ENCODE results near the gene BCS1L. TPM values are rescaled to one million over a fixed set of nuclear protein-coding genes. Genes with fewer than 3 reads are reported as not detected.

Gene BCS1L
- total RNA-seq, 6 experiments from 2014 or later: 32.9 to 43.5 (median 35.8) TPM

DNA sequence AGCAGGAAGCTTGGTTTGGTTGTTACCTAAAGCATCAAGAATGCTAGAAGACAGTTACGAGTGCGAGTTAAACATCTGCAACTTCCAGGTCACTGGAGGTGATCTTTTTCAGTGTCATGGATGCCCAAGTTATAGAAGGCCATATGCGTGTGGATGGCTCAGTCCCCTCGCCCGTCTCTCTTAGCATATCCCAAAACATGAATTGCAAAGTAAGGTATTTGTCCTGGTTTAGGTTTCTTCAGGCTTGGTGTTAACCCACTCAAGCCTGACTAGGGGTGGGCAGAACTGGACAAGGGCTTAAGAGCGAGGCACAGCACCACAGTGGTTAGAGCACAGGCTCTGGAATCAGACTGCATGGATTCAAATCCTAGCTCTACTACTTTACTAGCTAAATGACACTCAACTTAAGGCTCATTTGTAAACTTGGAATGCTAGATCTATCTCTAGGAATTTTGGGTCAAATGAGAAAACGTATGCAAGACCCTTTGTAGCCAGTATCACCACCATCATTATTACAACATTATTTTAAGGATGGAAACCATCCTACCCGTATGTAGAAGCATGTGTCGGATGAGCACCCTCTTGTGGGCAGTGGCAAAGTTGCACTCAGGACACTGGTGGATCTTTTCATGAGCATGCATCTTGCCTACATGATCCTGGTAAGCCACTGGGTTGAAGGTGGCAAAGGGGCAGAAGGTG lies 11.2 kb upstream of the BCS1L start:
- Mint-ChIP-seq H3K27ac (no peak overlapping the region; the same call in 1 of the 2 replicates), H3K4me3 (no peak overlapping the region)

DNA sequence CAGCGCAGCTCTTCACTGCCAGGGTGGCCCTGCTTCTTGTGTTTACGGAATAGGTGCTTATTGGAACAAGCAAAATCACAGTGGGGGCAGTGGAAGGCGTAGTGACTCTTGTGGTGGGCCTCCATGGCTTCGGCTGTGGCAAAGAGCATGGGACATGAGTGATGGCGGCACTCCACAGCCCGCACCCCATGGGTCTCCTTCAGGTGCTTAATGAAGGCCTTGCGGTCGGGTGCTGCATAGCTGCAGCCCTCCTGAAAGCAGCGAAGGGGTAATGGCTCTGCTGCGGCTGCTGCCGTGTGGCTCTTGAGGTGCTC lies 10.7 kb upstream of the BCS1L start:
- Mint-ChIP-seq H3K27me3 (ENCODE audit: insufficient read depth) (no peaks in the 10 kb centered on the region; the same call in 1 of the 2 replicates), H3K27ac (no peak overlapping the region)

More for the DNA sequence above, 11.2 kb upstream of the BCS1L start:
- peak; percentile 50 for DNase-seq
- peaks cover 22% of the 10 kb centered on the region for H3K36me3 Mint-ChIP-seq (ENCODE audit: low read depth)
- no peaks in the 10 kb centered on the region; the same call in 1 of the 2 replicates for H3K27me3 Mint-ChIP-seq (ENCODE audit: insufficient read depth)
- H3K9me3 Mint-ChIP-seq: no peaks in the 10 kb centered on the region
- peak; percentile 92 for TF ChIP-seq CTCF (IDR thresholded peaks at IDR 0.05)
- H3K4me1 Mint-ChIP-seq (ENCODE audit: low read depth): peaks cover 11% of the 10 kb centered on the region

DNA sequence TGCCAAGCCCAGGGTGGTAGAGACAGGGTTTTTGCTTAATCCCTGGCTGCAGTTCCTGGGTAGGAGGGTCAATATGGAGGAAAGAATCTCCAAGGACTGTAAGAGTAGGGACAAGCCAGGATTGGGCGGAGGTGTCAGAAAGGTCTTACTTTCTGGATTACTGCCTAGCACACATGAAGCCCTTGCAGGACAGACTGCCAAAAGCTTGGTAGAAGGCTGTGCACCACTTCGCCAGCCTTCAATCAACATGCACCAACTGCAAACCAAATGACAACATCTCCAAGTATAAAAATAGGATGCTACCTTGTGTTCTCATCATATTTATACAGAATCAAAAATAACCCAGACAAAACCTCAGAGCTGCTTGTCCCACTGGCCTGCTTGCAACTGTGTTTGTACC lies 3.7 kb upstream of the BCS1L start:
- Mint-ChIP-seq H3K36me3 (ENCODE audit: low read depth) (peaks cover 11% of the 10 kb centered on the region; the same call in 1 of the 2 replicates), H3K4me1 (ENCODE audit: low read depth) (peaks cover 28% of the 10 kb centered on the region), H3K9me3 (no peaks in the 10 kb centered on the region), H3K27ac (no peak overlapping the region), H3K4me3 (no peak overlapping the region), H3K27me3 (ENCODE audit: insufficient read depth) (peaks cover 2% of the 10 kb centered on the region; the same call in 1 of the 2 replicates)
- DNase-seq: no peak
- no peak for TF ChIP-seq CTCF (IDR thresholded peaks at IDR 0.05)

More for the DNA sequence above, 10.7 kb upstream of the BCS1L start:
- no peaks in the 10 kb centered on the region for H3K9me3 Mint-ChIP-seq
- peaks cover 11% of the 10 kb centered on the region for H3K4me1 Mint-ChIP-seq (ENCODE audit: low read depth)
- no peak for DNase-seq
- TF ChIP-seq CTCF (IDR thresholded peaks at IDR 0.05): peak; percentile 44; the same call in 1 of the 2 replicates
- H3K36me3 Mint-ChIP-seq (ENCODE audit: low read depth): peaks cover 22% of the 10 kb centered on the region
- H3K4me3 Mint-ChIP-seq: no peak overlapping the region

- peaks cover 17% of the 10 kb centered on the region for H3K36me3 Mint-ChIP-seq (ENCODE audit: low read depth)
- TF ChIP-seq CTCF (IDR thresholded peaks at IDR 0.05): peak; percentile 72
- H3K4me1 Mint-ChIP-seq (ENCODE audit: low read depth): peaks cover 28% of the 10 kb centered on the region
- H3K27me3 Mint-ChIP-seq (ENCODE audit: insufficient read depth): peaks cover 2% of the 10 kb centered on the region; the same call in 1 of the 2 replicates
- H3K4me3 Mint-ChIP-seq: peak overlapping the region; percentile 96
- peak; percentile 15 for DNase-seq
- no peaks in the 10 kb centered on the region for H3K9me3 Mint-ChIP-seq
- H3K27ac Mint-ChIP-seq: peak overlapping the region; percentile 67
Observed at GRCh38 chr2:218658671-218659257, 719 bp upstream of the BCS1L start.

DNA sequence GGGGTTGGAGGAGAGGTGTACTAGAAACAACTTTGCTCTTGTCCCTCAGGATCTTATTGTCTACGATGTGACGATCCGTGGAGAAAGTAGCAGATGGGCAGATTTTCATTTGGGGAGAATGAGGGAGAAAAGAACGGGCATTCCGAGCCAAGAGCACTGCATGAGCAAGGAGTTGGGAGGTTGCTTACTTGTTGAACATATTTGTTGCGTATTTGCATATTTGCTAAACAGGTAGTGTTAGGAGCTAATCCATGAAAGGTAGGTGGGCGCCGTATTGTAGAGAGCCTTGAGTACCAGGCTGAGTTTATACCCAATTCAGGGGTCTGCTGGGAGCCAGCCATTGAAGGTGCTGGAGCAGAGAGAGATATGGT lies 490 bp downstream of the BCS1L start:
- no peak for DNase-seq
- Mint-ChIP-seq H3K36me3 (ENCODE audit: low read depth) (peaks cover 17% of the 10 kb centered on the region), H3K4me1 (ENCODE audit: low read depth) (peaks cover 28% of the 10 kb centered on the region), H3K27ac (peak overlapping the region; percentile 67), H3K27me3 (ENCODE audit: insufficient read depth) (peaks cover 2% of the 10 kb centered on the region; the same call in 1 of the 2 replicates), H3K9me3 (no peaks in the 10 kb centered on the region), H3K4me3 (peak overlapping the region; percentile 96)
- TF ChIP-seq CTCF (IDR thresholded peaks at IDR 0.05): no peak

All from HFFc6 (cell line).